SK-N-SH (cell line): Measurements from ENCODE around the gene ACO1. TPM values are rescaled to one million over a fixed set of nuclear protein-coding genes. Genes with fewer than 3 reads are reported as not detected.

ENCODE experiments used
- CTCF ChIA-PET: fragments of 300-600, 350-600 bp; formaldehyde crosslinking; extraction: SDS; loops from one replicate; lab custom pipeline; 2021; lab: Yijun Ruan, JAX
- POLR2A ChIA-PET: fragments of 350-600 bp; sonication (Branson Sonifier 250); formaldehyde crosslinking; extraction: SDS; loops from one replicate; lab custom pipeline; 2020; ENCODE audit warnings: antibody characterized with exemption, inconsistent platforms; lab: Yijun Ruan, JAX
- DNase-seq: peaks from one replicate; pipeline ENCODE4 v3.0.0; 2012
- H2AFZ ChIP-seq: fragments of 200-600 bp; sonication (generic); 2 replicates; pipeline ENCODE4 v1.8.1; 2016; ENCODE audit warnings: antibody characterized with exemption, mild to moderate bottlenecking, low read depth
- H3F3A ChIP-seq: fragments of 200-600 bp; sonication (generic); replicated peaks from 2 replicates; pipeline ENCODE3; 2016; ENCODE audit warnings: antibody characterized with exemption, mild to moderate bottlenecking; ENCODE audit not compliant: insufficient read depth
- H3K27ac ChIP-seq, 2 experiments: fragments of 200-500 bp in 1 of 2; fragments of 200-600 bp in 1 of 2; sonication (Bioruptor generic) in 1 of 2; sonication (generic), shearing (Covaris generic) in 1 of 2; 2 replicates each; pipeline versions ENCODE4 v1.5.1 to v1.6.1; 2014 to 2016; ENCODE audit warnings: low read depth in 2 of 2, inconsistent platforms in 1 of 2, low read length in 1 of 2, mild to moderate bottlenecking in 1 of 2, mixed read lengths in 1 of 2
- H3K27me3 ChIP-seq: fragments of 200-600 bp; sonication (generic), shearing (Covaris generic); 2 replicates; pipeline ENCODE4 v1.6.1; 2016; ENCODE audit warnings: mixed run types; ENCODE audit not compliant: insufficient read depth
- H3K36me3 ChIP-seq, 2 experiments: fragments of 200-500 bp in 1 of 2; fragments of 200-600 bp in 1 of 2; sonication (Bioruptor generic) in 1 of 2; sonication (generic) in 1 of 2; replicated peaks in 1 of 2; 2 replicates each; pipeline versions ENCODE3 to v1.5.1; 2014 to 2016; ENCODE audit warnings: low read length in 1 of 2, mild to moderate bottlenecking in 1 of 2; ENCODE audit not compliant: insufficient read depth in 2 of 2, control insufficient read depth in 1 of 2
- H3K4me1 ChIP-seq, 2 experiments: fragments of 200-500 bp in 1 of 2; fragments of 200-600 bp in 1 of 2; sonication (Bioruptor generic) in 1 of 2; sonication (generic), shearing (Covaris generic) in 1 of 2; 2 replicates each; pipeline versions ENCODE4 v1.5.1 to v1.6.1; 2014 to 2016; ENCODE audit warnings: low read depth in 1 of 2, low read length in 1 of 2, mixed run types in 1 of 2; ENCODE audit not compliant: insufficient read depth in 2 of 2, control insufficient read depth in 1 of 2
- H3K4me2 ChIP-seq: fragments of 200-600 bp; sonication (generic), shearing (Covaris generic); 2 replicates; pipeline ENCODE4 v1.6.1; 2017; ENCODE audit warnings: mixed run types
- H3K4me3 ChIP-seq, 2 experiments: fragments of 200-500 bp in 1 of 2; fragments of 200-600 bp in 1 of 2; sonication (Bioruptor generic) in 1 of 2; sonication (generic), shearing (Covaris generic) in 1 of 2; 2 replicates each; pipeline versions ENCODE4 v1.5.1 to v1.8.1; 2014 to 2016; ENCODE audit warnings: low read depth in 2 of 2, inconsistent platforms in 1 of 2, low read length in 1 of 2, mild to moderate bottlenecking in 1 of 2, mixed read lengths in 1 of 2, moderate library complexity in 1 of 2
- H3K79me2 ChIP-seq: fragments of 200-600 bp; sonication (generic); 2 replicates; pipeline ENCODE4 v1.8.1; 2017; ENCODE audit warnings: mild to moderate bottlenecking; ENCODE audit not compliant: insufficient read depth
- H3K9ac ChIP-seq: fragments of 200-600 bp; sonication (generic); 2 replicates; pipeline ENCODE4 v1.6.1; 2017; ENCODE audit warnings: mixed run types
- H3K9me2 ChIP-seq: fragments of 200-600 bp; sonication (generic); 2 replicates; pipeline ENCODE4 v1.6.1; 2017; ENCODE audit warnings: mixed run types
- H3K9me3 ChIP-seq: fragments of 200-600 bp; sonication (generic); 2 replicates; pipeline ENCODE4 v1.6.1; 2017; ENCODE audit warnings: mixed run types, mild to moderate bottlenecking, moderate library complexity
- H4K20me1 ChIP-seq: fragments of 200-600 bp; sonication (generic); 2 replicates; pipeline ENCODE4 v1.6.1; 2017; ENCODE audit warnings: mild to moderate bottlenecking, mixed run types; ENCODE audit not compliant: insufficient read depth
- CHD2 ChIP-seq: fragments of 150-350 bp; IDR thresholded peaks from 2 replicates; pipeline ENCODE4 v1.6.1; 2018; ENCODE audit warnings: low read length; ENCODE audit not compliant: partially characterized antibody
- ELF1 ChIP-seq: IDR thresholded peaks from 2 replicates; pipeline ENCODE4 v1.4.0; 2012
- EP300 ChIP-seq, 2 experiments: IDR thresholded peaks; 2 replicates each; pipeline versions ENCODE4 v1.4.0 to v1.6.1; 2012; ENCODE audit warnings: borderline replicate concordance in 1 of 2, low read depth in 1 of 2, low read length in 1 of 2
- EZH2phosphoT487 ChIP-seq: fragments of 200-600 bp; sonication (generic); IDR thresholded peaks from 2 replicates; pipeline ENCODE4 v1.6.1; 2017; ENCODE audit warnings: low read depth, mixed run types, mild to moderate bottlenecking, antibody characterized with exemption, moderate library complexity, borderline replicate concordance
- FOXJ3 ChIP-seq: sonication (generic); formaldehyde crosslinking; IDR thresholded peaks from 2 replicates; pipeline ENCODE4 v1.5.1; 2020; ENCODE audit warnings: mild to moderate bottlenecking, missing genetic modification reagents
- FOXM1 ChIP-seq: IDR thresholded peaks from 2 replicates; pipeline ENCODE4 v1.4.0; 2012; ENCODE audit warnings: low read depth, mild to moderate bottlenecking
- GABPA ChIP-seq: IDR thresholded peaks from 2 replicates; pipeline ENCODE4 v1.4.0; 2012; ENCODE audit warnings: low read depth, mild to moderate bottlenecking
- GATA2 ChIP-seq: sonication (generic); formaldehyde crosslinking; IDR thresholded peaks from 2 replicates; pipeline ENCODE4 v1.5.0; 2020; ENCODE audit warnings: mild to moderate bottlenecking, missing genetic modification reagents
- JUND ChIP-seq: IDR thresholded peaks from 2 replicates; pipeline ENCODE4 v1.4.0; 2012
- MAX ChIP-seq: IDR thresholded peaks from 2 replicates; pipeline ENCODE4 v1.4.0; 2012; ENCODE audit warnings: low read depth
- MEF2A ChIP-seq: IDR thresholded peaks from 2 replicates; pipeline ENCODE4 v1.4.0; 2012; ENCODE audit warnings: low read depth, borderline replicate concordance
- NRF1 ChIP-seq: IDR thresholded peaks from 2 replicates; pipeline ENCODE4 v1.6.1; 2012; ENCODE audit warnings: low read depth, mild to moderate bottlenecking, low read length
- POLR2AphosphoS5 ChIP-seq: IDR thresholded peaks from 2 replicates; pipeline ENCODE4 v1.6.1; 2012; ENCODE audit warnings: low read depth, low read length
- REST ChIP-seq: IDR thresholded peaks from 2 replicates; pipeline ENCODE4 v1.6.1; 2012; ENCODE audit warnings: mild to moderate bottlenecking, low read depth, low read length, moderate library complexity
- RXRA ChIP-seq: IDR thresholded peaks from 2 replicates; pipeline ENCODE4 v1.4.0; 2012; ENCODE audit warnings: low read depth, mild to moderate bottlenecking, borderline replicate concordance
- TCF12 ChIP-seq: IDR thresholded peaks from 2 replicates; pipeline ENCODE4 v1.4.0; 2012
- USF1 ChIP-seq: IDR thresholded peaks from 2 replicates; pipeline ENCODE4 v1.4.0; 2012; ENCODE audit warnings: low read depth, borderline replicate concordance
- YY1 ChIP-seq: IDR thresholded peaks from 2 replicates; pipeline ENCODE4 v1.4.0; 2012; ENCODE audit warnings: low read depth, mild to moderate bottlenecking
- ZBTB33 ChIP-seq: IDR thresholded peaks from 2 replicates; pipeline ENCODE4 v1.4.0; 2012; ENCODE audit warnings: low read depth, borderline replicate concordance
- WGBS: methylation state at CpG from one replicate; pipeline ENCODE4 v1.1.6; 2017; ENCODE audit warnings: low lambda C conversion rate; 5-methylcytosine and 5-hydroxymethylcytosine counted together
- polyA plus RNA-seq, 3 experiments: library from polyadenylated mRNA; depleted of rRNA; stranded (reverse); fragments of >200 nt; gene quantifications; 2 replicates each; pipeline ENCODE4 v1.2.3, GENCODE V29; 2012

Gene ACO1
- polyA plus RNA-seq, 1 of the 3 experiments (the other 2 are of a cell fraction), result 25.4 TPM

GRCh38 chr9:32456564-32456963 is 72.1 kb downstream of the ACO1 start:
- peaks cover 20 to 27% of the 10 kb centered on the region in 2 experiments for H3K36me3 ChIP-seq
- H3K9me3 ChIP-seq, result no peaks in the 10 kb centered on the region
- peaks cover 8% of the 10 kb centered on the region for H3F3A ChIP-seq
- no peaks in the 10 kb centered on the region for H3K27me3 ChIP-seq
- no peaks in the 10 kb centered on the region for H3K79me2 ChIP-seq
- no peak overlapping the region for H3K4me2 ChIP-seq
- ChIA-PET POLR2A (no interaction called here), CTCF (interaction anchor here (1.0 to 2.1 kb wide), 3 partner anchors 24 to 125 kb away, joined by 3 to 8 read pairs (median 4); no protein-coding TSS in a partner anchor)
- H3K4me1 ChIP-seq, result no peaks in the 10 kb centered on the region
- no peak overlapping the region for H3K9ac ChIP-seq
- no peak overlapping the region for H2AFZ ChIP-seq
- TF ChIP-seq MAX (no peak), YY1 (no peak), JUND (no peak), GABPA (no peak), RXRA (no peak), TCF12 (no peak), FOXM1 (no peak), REST (no peak), ELF1 (no peak), NRF1 (no peak), MEF2A (no peak), EP300 (IDR thresholded peaks at IDR 0.05; ENCODE audit: borderline replicate concordance in 1 of 2, low read depth in 1 of 2, low read length in 1 of 2) (no peak)
- no peaks in the 10 kb centered on the region for H4K20me1 ChIP-seq
- H3K9me2 ChIP-seq, result no peaks in the 10 kb centered on the region
- 88% methylated on average over 1 of the region's 1 CpG for WGBS
- DNase-seq, result no peak
- H3K27ac ChIP-seq, result no peak overlapping the region
- no peak overlapping the region for H3K4me3 ChIP-seq

GRCh38 chr9:32463500-32464293 is 79.3 kb downstream of the ACO1 start:
- DNase-seq, result no peak
- ChIA-PET CTCF (interaction anchor here (1.5 kb wide), 2 partner anchors 85 to 116 kb away, joined by 3 to 4 read pairs; no protein-coding TSS in a partner anchor), POLR2A (no interaction called here)
- peaks cover 11 to 13% of the 10 kb centered on the region in 2 experiments for H3K36me3 ChIP-seq
- no peaks in the 10 kb centered on the region for H3K9me3 ChIP-seq
- no peaks in the 10 kb centered on the region for H3K79me2 ChIP-seq
- no peak overlapping the region for H2AFZ ChIP-seq
- no peak overlapping the region for H3K9ac ChIP-seq
- WGBS, result 92% methylated on average over 5 of the region's 5 CpGs
- no peaks in the 10 kb centered on the region for H3K4me1 ChIP-seq
- H3K27ac ChIP-seq, result no peak overlapping the region
- H4K20me1 ChIP-seq, result no peaks in the 10 kb centered on the region
- H3K27me3 ChIP-seq, result no peaks in the 10 kb centered on the region
- no peaks in the 10 kb centered on the region for H3K9me2 ChIP-seq
- H3F3A ChIP-seq, result no peaks in the 10 kb centered on the region
- H3K4me3 ChIP-seq, result no peak overlapping the region
- no peak for TF ChIP-seq RXRA
- TF ChIP-seq CHD2, result no peak
- no peak for TF ChIP-seq USF1
- no peak for TF ChIP-seq FOXJ3
- TF ChIP-seq EZH2phosphoT487, result no peak
- TF ChIP-seq POLR2AphosphoS5, result no peak
- no peak for TF ChIP-seq ZBTB33
- no peak for TF ChIP-seq GATA2
- H3K4me2 ChIP-seq, result no peak overlapping the region
